NCI-H345 (cell line): ENCODE data around the gene GPX6.
"Not testable (repeated sequence)": the region's sequence is repeated elsewhere in the genome, so short reads cannot be mapped to it uniquely, and the experiment has no call there.

Experiments used
- DNase-seq: peaks from one replicate; lab custom pipeline; 2025; lab: John Stamatoyannopoulos, UW

The GPX6 gene

GRCh38 chr6:28515676-28516075, at the start of gene GPX6:
Gene GPX6 (minus strand): TSS chr6:28515793. CDS start chr6:28515743, 50 bp downstream.
- DNase-seq: no peak

- DNase-seq: no peak
Measured at GRCh38 chr6:28563430-28564095, 48.0 kb upstream of the GPX6 start.

- DNase-seq: peak; percentile 76
Measured at GRCh38 chr6:28558629-28559028, 43.0 kb upstream of the GPX6 start.

- DNase-seq: no peak
Measured at GRCh38 chr6:28555136-28555535, 39.5 kb upstream of the GPX6 start.

- DNase-seq: no peak
Measured at GRCh38 chr6:28553986-28554881, 38.6 kb upstream of the GPX6 start.

GRCh38 chr6:28553384-28553985, 37.9 kb upstream of the GPX6 start:
- no peak for DNase-seq

GRCh38 chr6:28551891-28552666, 36.5 kb upstream of the GPX6 start:
- DNase-seq: no peak

- not testable (repeated sequence) for DNase-seq
Measured at GRCh38 chr6:28547003-28547402, 31.4 kb upstream of the GPX6 start.

- DNase-seq: no peak
Measured at GRCh38 chr6:28545955-28546354, 30.4 kb upstream of the GPX6 start.

GRCh38 chr6:28543651-28544610, 28.3 kb upstream of the GPX6 start:
- DNase-seq: no peak

- DNase-seq: no peak
Measured at GRCh38 chr6:28542440-28543296, 27.1 kb upstream of the GPX6 start.

- no peak for DNase-seq
Measured at GRCh38 chr6:28541996-28542395, 26.4 kb upstream of the GPX6 start.

- no peak for DNase-seq
Measured at GRCh38 chr6:28537509-28538140, 22.0 kb upstream of the GPX6 start.

- no peak for DNase-seq
Measured at GRCh38 chr6:28537065-28537464, 21.5 kb upstream of the GPX6 start.

- no peak for DNase-seq
Measured at GRCh38 chr6:28534875-28535274, 19.3 kb upstream of the GPX6 start.

GRCh38 chr6:28534306-28534705, 18.7 kb upstream of the GPX6 start:
- DNase-seq: no peak

- no peak for DNase-seq
Measured at GRCh38 chr6:28531479-28532128, 16.0 kb upstream of the GPX6 start.

- DNase-seq: no peak
Measured at GRCh38 chr6:28530777-28531176, 15.2 kb upstream of the GPX6 start.

GRCh38 chr6:28525496-28526039, 10.0 kb upstream of the GPX6 start, which contains the start of gene GPX5:
Gene GPX5 (plus strand): TSS chr6:28525881. CDS start chr6:28526014, 133 bp downstream.
- no peak for DNase-seq
